Measurements from ENCODE around the gene RGS19.

Gene RGS19

GRCh38 chr20:64108731-64109681, 29.7 kb upstream of the RGS19 start:
- no peak for DNase-seq (ENCODE audit: low spot score)

DNA sequence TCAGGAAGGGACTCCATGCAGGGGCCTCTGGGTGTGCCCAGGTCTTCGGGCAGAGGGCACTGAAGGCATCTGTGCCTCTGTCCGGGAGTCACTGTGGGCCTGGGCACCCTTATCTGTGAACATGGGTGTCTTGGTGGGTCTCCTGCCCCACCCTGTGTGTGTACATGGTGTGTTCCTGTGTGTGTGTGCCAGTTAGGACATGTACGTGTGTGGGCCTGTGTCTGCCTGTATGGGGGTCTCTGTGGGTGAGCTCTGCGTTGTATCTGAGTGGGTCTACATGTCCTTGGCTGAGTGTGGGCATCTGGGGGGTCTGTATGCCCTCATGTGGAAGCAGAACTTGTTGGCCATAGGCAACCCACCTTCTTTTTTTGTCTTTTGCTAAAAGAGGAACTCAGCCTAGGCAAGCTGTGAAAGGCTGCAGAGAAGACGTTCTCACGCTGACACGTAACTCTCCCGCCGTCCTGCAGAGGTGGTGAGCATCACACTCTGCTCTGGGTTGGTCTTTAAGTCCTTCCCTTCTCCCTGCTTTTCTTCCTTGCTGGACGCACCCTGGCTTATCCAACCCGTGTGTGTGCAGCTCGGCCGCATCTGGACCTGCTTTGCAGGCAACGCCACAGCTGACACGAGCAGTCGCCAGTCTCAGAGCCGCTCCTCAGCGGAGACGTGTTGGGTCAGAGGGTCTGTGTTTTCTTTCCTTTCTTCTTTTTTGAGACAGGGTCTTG, 28.6 kb upstream of the RGS19 start:
- no peak for DNase-seq (ENCODE audit: low spot score)

- no peak for DNase-seq (ENCODE audit: low spot score)
These were observed 27.8 kb upstream of the RGS19 start, which contains the start of gene NPBWR2 for GRCh38 chr20:64106981-64107735. Gene NPBWR2 (minus strand): TSS chr20:64107565. CDS start chr20:64106831, 734 bp downstream.

DNA sequence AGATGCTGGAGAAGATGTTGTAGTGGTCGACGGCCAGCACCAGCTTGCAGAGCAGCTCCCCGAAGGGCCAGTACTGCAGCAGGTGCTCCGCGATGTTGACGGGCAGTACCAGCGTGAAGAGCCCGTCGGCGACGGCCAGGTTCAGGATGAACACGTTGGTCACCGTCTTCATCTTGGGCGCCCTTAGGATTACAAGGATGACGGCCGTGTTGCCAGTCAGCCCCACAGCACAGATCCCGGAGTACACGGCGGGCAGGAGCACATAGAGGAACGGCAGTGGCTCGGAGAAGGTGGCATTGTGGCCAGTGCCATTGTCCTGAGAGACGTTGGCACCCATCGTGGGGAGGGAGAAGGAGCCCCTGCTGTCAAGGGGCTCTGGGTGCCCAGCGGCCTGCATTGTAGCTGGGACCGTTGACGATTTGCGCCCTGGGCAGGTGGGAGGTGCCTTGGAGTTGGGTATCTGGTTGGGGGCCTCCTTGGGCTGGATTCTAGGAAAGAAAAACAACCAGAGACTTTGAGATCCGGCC, 27.2 kb upstream of the RGS19 start:
- no peak for DNase-seq (ENCODE audit: low spot score)

DNA sequence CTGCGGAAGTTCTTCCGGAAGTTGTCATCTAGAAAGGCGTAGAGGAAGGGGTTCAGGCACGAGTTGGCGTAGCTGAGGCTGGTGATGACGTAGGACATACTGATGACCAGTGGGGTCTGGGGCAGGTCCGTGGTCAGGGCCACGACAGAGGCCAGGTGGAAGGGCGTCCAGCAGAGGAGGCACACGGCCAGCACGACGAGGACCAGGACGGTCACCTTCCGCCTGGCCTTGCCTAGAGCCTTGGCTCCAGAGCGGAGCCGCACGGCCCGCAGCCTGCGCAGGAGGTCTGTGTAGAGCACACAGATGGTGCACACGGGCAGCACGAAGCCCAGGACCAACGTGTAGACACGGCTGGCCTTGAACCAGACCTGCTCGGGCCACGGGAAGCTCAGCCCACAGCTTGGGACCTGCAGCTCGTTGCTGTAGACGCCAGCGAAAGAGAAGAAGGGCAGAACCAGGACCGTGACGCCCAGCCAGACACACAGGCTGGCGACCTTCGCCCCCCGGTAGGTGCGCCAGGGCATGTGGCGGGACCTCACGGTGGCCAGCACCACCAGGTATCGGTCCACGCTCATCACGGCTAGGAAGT, 26.6 kb upstream of the RGS19 start:
- DNase-seq (ENCODE audit: low spot score), result no peak

GRCh38 chr20:64104667-64105451, 25.5 kb upstream of the RGS19 start:
- DNase-seq (ENCODE audit: low spot score), result no peak

DNA sequence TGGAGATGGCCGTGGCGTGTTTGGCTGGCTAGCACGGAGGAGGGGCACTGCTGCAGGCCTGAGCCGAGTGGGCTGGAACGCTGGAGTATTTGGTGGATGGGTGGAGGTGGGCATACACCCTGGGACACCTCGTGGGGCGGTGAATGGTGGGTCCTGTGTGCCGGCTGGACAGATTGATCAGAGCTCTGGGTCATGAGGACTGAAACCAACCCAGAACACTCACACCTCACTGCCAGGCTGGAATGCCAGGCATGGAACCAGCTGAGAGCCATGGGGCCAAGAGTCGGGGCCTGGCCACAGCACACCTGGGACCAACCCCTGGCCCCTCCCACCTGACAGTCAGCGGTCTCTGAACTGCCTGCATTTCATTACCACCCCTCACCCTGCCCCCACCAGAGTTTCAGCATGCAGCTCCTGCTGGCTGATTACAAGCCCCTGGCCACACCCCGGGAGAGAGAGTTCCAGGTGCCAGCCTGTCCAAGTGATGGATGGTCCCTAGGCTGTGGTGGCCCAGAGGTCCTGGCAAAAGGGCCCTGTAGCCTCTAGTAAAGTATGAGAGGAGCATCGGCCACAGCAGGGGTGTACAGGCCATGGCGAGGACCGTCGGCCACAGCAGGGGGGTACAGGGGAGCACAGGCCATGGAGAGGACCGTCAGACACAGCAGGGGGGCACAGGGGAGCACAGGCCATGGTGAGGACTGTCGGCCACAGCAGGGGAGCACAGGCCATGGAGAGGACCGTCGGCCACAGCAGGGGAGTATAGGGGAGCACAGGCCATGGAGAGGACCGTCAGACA, 24.8 kb upstream of the RGS19 start:
- DNase-seq (ENCODE audit: low spot score), result no peak

GRCh38 chr20:64102647-64103354, 23.5 kb upstream of the RGS19 start:
- DNase-seq (ENCODE audit: low spot score), result no peak

GRCh38 chr20:64101731-64102621, 22.7 kb upstream of the RGS19 start:
- no peak for DNase-seq (ENCODE audit: low spot score)

- no peak for DNase-seq (ENCODE audit: low spot score)
These were observed 21.8 kb upstream of the RGS19 start for GRCh38 chr20:64100946-64101688.

- no peak for DNase-seq (ENCODE audit: low spot score)
These were observed 21.2 kb upstream of the RGS19 start for GRCh38 chr20:64100566-64100888.

GRCh38 chr20:64099880-64100565, 20.7 kb upstream of the RGS19 start:
- DNase-seq (ENCODE audit: low spot score), result no peak

DNA sequence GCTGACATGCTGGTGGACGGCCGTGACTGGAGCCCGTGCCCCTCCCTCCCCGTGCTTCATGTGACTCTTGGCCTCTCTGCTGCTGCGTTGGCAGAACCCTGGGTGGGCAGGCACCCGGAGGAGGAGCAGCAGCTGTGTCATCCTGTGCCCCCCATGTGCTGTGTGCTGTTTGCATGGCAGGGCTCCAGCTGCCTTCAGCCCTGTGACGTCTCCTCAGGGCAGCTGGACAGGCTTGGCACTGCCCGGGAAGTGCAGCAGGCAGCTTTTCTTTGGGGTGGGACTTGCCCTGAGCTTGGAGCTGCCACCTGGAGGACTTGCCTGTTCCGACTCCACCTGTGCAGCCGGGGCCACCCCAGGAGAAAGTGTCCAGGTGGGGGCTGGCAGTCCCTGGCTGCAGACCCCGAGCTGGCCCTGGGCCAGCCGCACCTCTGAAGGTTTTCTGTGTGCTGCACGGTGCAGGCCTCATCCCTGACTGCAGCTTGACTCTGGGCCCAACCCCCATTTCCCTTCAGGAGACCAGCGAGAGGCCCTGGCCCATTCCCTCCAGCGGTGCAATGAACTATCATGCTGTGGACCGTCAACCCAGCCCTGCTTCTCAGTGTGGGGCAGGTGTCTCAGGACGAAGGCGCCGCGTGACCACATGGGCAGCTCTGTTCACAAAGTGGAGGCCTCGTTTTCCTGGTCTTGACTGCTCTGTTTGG, 19.9 kb upstream of the RGS19 start:
- DNase-seq (ENCODE audit: low spot score), result no peak

DNA sequence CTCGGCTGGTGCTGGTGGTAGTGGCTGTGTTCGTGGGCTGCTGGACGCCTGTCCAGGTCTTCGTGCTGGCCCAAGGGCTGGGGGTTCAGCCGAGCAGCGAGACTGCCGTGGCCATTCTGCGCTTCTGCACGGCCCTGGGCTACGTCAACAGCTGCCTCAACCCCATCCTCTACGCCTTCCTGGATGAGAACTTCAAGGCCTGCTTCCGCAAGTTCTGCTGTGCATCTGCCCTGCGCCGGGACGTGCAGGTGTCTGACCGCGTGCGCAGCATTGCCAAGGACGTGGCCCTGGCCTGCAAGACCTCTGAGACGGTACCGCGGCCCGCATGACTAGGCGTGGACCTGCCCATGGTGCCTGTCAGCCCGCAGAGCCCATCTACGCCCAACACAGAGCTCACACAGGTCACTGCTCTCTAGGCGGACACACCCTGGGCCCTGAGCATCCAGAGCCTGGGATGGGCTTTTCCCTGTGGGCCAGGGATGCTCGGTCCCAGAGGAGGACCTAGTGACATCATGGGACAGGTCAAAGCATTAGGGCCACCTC, 19.2 kb upstream of the RGS19 start:
- no peak for DNase-seq (ENCODE audit: low spot score)

DNA sequence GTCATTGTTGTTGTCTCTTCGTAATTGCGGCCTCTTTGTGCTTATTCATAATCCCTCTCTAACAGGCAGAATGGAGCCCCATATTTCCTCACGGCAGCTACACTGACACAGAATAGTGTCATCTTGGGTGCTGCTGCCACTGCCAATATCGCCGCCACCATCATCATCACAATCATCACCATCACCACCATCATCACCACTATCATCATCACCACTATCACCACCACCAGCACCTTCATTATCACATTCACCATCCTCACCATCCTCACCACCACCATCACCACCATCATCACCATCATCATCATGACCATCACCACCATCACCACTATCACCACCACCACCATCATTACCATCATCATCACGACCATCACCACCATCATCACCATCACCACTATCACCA, 17.2 kb upstream of the RGS19 start:
- no peak for DNase-seq (ENCODE audit: low spot score)

- no peak for DNase-seq (ENCODE audit: low spot score)
These were observed 16.6 kb upstream of the RGS19 start for GRCh38 chr20:64095927-64096326.

Measured in globus pallidus (tissue), 1 donor.